Calu3 (cell line): ENCODE measurements around the gene NAA10. TPM values are rescaled to one million over a fixed set of nuclear protein-coding genes. Genes with fewer than 3 reads are reported as not detected.

Source experiments
- BruUV-seq: library from RNA; stranded (reverse); fragments of 400-500 nt; replicated peaks from 2 replicates; lab custom pipeline; 2021; lab: Mats Ljungman, UMichigan
- CTCF ChIA-PET: fragments of 300-600 bp; sonication (Branson Sonifier 250); formaldehyde crosslinking; loops from one replicate; lab custom pipeline; 2022; ENCODE audit warnings: antibody characterized with exemption; lab: Charles Lee
- DNase-seq: peaks from one replicate; pipeline ENCODE4 v3.0.0; 2022
- H3K27ac Mint-ChIP-seq: one replicate; pipeline ENCODE4 v1.8.0; 2022; ENCODE audit warnings: mixed read lengths; ENCODE audit not compliant: unreplicated experiment
- H3K27me3 Mint-ChIP-seq: one replicate; pipeline ENCODE4 v1.8.0; 2022; ENCODE audit warnings: mixed read lengths; ENCODE audit not compliant: unreplicated experiment
- H3K36me3 Mint-ChIP-seq: one replicate; pipeline ENCODE4 v1.8.0; 2022; ENCODE audit warnings: mild to moderate bottlenecking, moderate library complexity, mixed read lengths; ENCODE audit not compliant: insufficient read depth, unreplicated experiment
- H3K4me1 Mint-ChIP-seq: one replicate; pipeline ENCODE4 v1.8.0; 2022; ENCODE audit warnings: mild to moderate bottlenecking, low read depth, mixed read lengths; ENCODE audit not compliant: unreplicated experiment
- H3K4me3 Mint-ChIP-seq: one replicate; pipeline ENCODE4 v1.8.0; 2022; ENCODE audit warnings: mild to moderate bottlenecking, low read depth, moderate library complexity, mixed read lengths; ENCODE audit not compliant: unreplicated experiment
- H3K9me3 Mint-ChIP-seq: one replicate; pipeline ENCODE4 v1.8.0; 2022; ENCODE audit warnings: low read depth, mixed read lengths; ENCODE audit not compliant: unreplicated experiment
- intact Hi-C: fragments of 100-400 bp; cut with micrococcal nuclease; formaldehyde crosslinking; loops from one replicate; pipeline ENCODE4 v1.10.0; 2022; ENCODE audit not compliant: unreplicated experiment
- microRNA-seq: library from miRNA; unstranded; fragments of <30 nt; microRNA quantifications from one replicate; pipeline ENCODE4 v1.2.0, GENCODE V29; 2022
- total RNA-seq: library from RNA; stranded (reverse); gene quantifications from 2 replicates; pipeline ENCODE4 v1.2.3, GENCODE V29; 2022
- TF ChIP-seq, protein P1 (sequence below): fragments of 200-600 bp; IDR thresholded peaks from one replicate; pipeline ENCODE4 v1.8.0; 2022; ENCODE audit warnings: antibody characterized with exemption; ENCODE audit not compliant: unreplicated experiment

Gene NAA10
- total RNA-seq, 1 experiment from 2014 or later = 139 TPM

DNA sequence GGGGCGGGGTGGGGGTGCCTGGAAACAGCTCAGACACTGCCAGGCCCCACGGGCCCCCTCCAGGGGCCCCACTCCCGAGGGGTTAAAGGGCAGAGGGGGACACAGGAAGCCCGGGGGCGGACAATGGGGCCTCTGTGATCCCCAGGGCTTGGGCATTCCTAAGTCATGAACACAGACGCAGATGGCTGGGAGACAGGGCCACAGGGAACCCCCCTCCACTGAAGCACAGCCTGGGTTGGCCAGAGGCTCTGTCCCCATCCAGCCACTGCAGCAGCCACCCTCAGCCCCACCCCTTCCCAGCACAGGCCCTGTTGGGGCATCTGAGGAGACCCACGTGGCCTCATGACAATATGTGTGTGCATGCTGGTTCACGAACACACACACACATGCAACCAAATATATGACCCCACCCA, 52.7 kb downstream of the NAA10 start:
- no peaks in the 10 kb centered on the region for H3K9me3 Mint-ChIP-seq
- peaks cover under 1% of the 10 kb centered on the region for H3K27me3 Mint-ChIP-seq
- peak overlapping the region; percentile 70 for H3K27ac Mint-ChIP-seq
- TF ChIP-seq, protein P1, sequence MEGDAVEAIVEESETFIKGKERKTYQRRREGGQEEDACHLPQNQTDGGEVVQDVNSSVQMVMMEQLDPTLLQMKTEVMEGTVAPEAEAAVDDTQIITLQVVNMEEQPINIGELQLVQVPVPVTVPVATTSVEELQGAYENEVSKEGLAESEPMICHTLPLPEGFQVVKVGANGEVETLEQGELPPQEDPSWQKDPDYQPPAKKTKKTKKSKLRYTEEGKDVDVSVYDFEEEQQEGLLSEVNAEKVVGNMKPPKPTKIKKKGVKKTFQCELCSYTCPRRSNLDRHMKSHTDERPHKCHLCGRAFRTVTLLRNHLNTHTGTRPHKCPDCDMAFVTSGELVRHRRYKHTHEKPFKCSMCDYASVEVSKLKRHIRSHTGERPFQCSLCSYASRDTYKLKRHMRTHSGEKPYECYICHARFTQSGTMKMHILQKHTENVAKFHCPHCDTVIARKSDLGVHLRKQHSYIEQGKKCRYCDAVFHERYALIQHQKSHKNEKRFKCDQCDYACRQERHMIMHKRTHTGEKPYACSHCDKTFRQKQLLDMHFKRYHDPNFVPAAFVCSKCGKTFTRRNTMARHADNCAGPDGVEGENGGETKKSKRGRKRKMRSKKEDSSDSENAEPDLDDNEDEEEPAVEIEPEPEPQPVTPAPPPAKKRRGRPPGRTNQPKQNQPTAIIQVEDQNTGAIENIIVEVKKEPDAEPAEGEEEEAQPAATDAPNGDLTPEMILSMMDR = no peak
- peak; percentile 83 for DNase-seq
- peaks cover 35% of the 10 kb centered on the region for H3K4me1 Mint-ChIP-seq
- no TSS peak for BruUV-seq
- intact Hi-C loops = no loop called here
- H3K4me3 Mint-ChIP-seq = peak overlapping the region; percentile 50
- H3K36me3 Mint-ChIP-seq = no peaks in the 10 kb centered on the region
- CTCF ChIA-PET = interaction anchor here (0.6 kb wide), 1 partner anchor 60 kb away, joined by 8 read pairs; no protein-coding TSS in a partner anchor

DNA sequence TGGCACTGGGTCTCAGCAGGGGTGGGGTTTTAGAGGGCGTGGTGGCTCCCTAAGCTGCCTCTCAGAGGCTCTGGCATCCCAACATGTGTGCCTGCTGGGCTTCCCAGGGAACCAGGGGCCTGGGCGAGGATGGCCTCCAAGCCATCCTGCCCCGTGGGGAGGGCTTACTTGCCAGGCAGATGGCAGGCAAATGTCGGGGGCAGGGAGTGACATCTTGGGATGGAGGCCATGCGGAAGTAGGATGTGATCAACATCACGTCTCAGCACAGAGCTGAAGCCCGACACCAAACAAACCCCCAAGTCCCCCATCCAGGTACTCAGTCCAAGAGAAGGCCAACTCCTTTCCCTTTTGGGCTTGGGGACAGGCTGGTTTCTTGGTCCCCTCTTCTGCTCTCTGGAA, 53.6 kb downstream of the NAA10 start:
- BruUV-seq = no TSS peak
- no peaks in the 10 kb centered on the region for H3K36me3 Mint-ChIP-seq
- no peak overlapping the region for H3K27ac Mint-ChIP-seq
- TF ChIP-seq, protein P1 = no peak
- peaks cover 35% of the 10 kb centered on the region for H3K4me1 Mint-ChIP-seq
- H3K27me3 Mint-ChIP-seq = no peaks in the 10 kb centered on the region
- no peaks in the 10 kb centered on the region for H3K9me3 Mint-ChIP-seq
- CTCF ChIA-PET = no interaction called here
- no peak overlapping the region for H3K4me3 Mint-ChIP-seq
- intact Hi-C loops = no loop called here
- no peak for DNase-seq

DNA sequence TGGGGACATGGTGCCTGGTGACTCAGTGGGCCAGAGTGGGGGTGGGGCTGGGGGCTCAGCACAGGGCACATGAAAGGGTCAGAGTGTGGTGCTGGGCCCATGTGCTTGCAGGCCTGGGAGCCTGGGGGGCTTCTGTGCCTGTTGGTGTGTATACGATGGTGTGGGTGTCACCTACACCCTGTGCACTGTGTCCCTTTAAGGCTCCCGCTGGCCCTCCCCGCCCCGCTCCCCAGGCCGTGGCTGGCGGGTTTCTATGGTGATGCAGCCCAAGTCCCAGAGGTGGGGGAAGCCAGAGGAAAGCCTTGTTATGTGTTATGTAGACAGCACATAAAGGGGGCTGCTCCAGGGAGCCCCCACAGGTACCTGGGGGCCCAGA, 54.4 kb downstream of the NAA10 start:
- BruUV-seq = no TSS peak
- no peak for DNase-seq
- Mint-ChIP-seq H3K4me3 (no peak overlapping the region), H3K27ac (no peak overlapping the region), H3K4me1 (peaks cover 35% of the 10 kb centered on the region), H3K9me3 (no peaks in the 10 kb centered on the region), H3K36me3 (peaks cover 2% of the 10 kb centered on the region), H3K27me3 (no peaks in the 10 kb centered on the region)
- intact Hi-C loops = no loop called here
- CTCF ChIA-PET = no interaction called here
- TF ChIP-seq, protein P1 = no peak

DNA sequence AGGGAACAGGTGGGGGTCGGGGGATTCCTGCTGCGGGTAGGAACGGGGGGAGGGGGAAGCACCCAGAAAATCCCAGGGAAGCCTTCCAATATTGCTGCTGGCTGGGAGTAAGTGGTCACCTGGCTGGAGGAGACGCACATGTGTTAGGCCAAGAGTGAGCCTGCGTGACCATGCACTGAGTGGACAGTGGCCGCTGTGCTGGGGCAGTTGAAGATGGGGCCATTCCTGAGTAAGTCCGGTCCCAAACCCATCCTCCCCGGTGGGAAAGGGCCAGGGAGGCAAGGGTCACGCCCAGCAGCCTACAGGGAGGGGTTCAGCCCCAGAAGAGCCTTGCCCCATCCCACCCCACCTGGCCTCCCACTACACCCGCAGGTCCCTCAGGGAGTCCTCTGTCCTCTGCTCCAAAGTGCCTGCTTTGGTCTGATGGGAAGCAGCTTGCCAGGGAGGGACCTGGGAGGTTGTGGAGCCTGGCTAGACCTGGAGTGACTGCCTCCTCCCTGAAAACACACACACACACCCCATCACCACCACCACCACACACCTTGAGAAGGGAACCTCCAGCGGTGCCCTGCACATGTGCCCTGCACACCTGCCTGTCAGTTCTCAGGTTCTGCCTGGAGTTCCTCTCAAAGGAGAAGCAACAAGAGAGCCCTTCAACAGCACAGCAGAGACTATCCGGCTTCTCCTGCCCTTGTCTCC, 54.9 kb downstream of the NAA10 start:
- H3K4me3 Mint-ChIP-seq = no peak overlapping the region
- no peak overlapping the region for H3K27ac Mint-ChIP-seq
- BruUV-seq = no TSS peak
- intact Hi-C loops = no loop called here
- H3K4me1 Mint-ChIP-seq = peaks cover 34% of the 10 kb centered on the region
- DNase-seq = no peak
- CTCF ChIA-PET = no interaction called here
- no peaks in the 10 kb centered on the region for H3K9me3 Mint-ChIP-seq
- H3K27me3 Mint-ChIP-seq = no peaks in the 10 kb centered on the region
- TF ChIP-seq, protein P1 = no peak
- peaks cover 5% of the 10 kb centered on the region for H3K36me3 Mint-ChIP-seq

Small RNAs within 50 kb of the gene (microRNA-seq; reads per million reads assigned to microRNA genes)
- gene MIR3202-1 (not detected), gene MIR3202-2 (not detected)

Other genes with a start within 250 kb of the NAA10 start
- gene SLC6A8, start 247.1 kb downstream of the NAA10 start, total RNA-seq = 24.6 and 27.4 TPM in 2 replicates
- 371 and 407 TPM in 2 replicates for gene BCAP31, start 210.7 kb downstream of the NAA10 start, total RNA-seq
- 14.4 and 22.8 TPM in 2 replicates for gene ABCD1, start 210.2 kb downstream of the NAA10 start, total RNA-seq
- gene PLXNB3, start 170.8 kb downstream of the NAA10 start, total RNA-seq = 37.5 and 49.2 TPM in 2 replicates
- gene SRPK3, start 154.0 kb downstream of the NAA10 start, total RNA-seq = 0.14 and 0.29 TPM in 2 replicates
- 64.5 and 71.2 TPM in 2 replicates for gene IDH3G, start 140.7 kb downstream of the NAA10 start, total RNA-seq
- gene SSR4, start 140.4 kb downstream of the NAA10 start, total RNA-seq = 360 and 391 TPM in 2 replicates
- 0.59 and 0.76 TPM in 2 replicates for gene PDZD4, start 104.5 kb downstream of the NAA10 start, total RNA-seq
- gene L1CAM, start 48.9 kb downstream of the NAA10 start, total RNA-seq = 14.2 and 16.1 TPM in 2 replicates
- not detected in 2 replicates for gene AVPR2, start 30.4 kb downstream of the NAA10 start, total RNA-seq
- 2.6 and 3.8 TPM in 2 replicates for gene ARHGAP4, start 8.8 kb downstream of the NAA10 start, total RNA-seq
- 0.80 and 1.6 TPM in 2 replicates for gene RENBP, start 9.6 kb upstream of the NAA10 start, total RNA-seq
- gene HCFC1, start 36.8 kb upstream of the NAA10 start, total RNA-seq = 76.0 and 77.7 TPM in 2 replicates
- 9.4 and 9.9 TPM in 2 replicates for gene TMEM187, start 37.7 kb upstream of the NAA10 start, total RNA-seq
- gene IRAK1, start 84.9 kb upstream of the NAA10 start, total RNA-seq = 194 and 208 TPM in 2 replicates
- 64.3 and 69.9 TPM in 2 replicates for gene MECP2, start 162.7 kb upstream of the NAA10 start, total RNA-seq
- not detected in 2 replicates for gene OPN1LW, start 209.2 kb upstream of the NAA10 start, total RNA-seq
- gene OPN1MW, start 247.6 kb upstream of the NAA10 start, total RNA-seq = not detected in 2 replicates